K562 (cell line): ENCODE measurements around the gene RXYLT1. TPM values are rescaled to one million over a fixed set of nuclear protein-coding genes. Genes with fewer than 3 reads are reported as not detected.

Source experiments
- GTF2E2 ChIP-seq: fragments of 200-800 bp; sonication (Bioruptor generic); IDR thresholded peaks from 2 replicates; pipeline ENCODE4 v1.6.1; 2016; ENCODE audit warnings: missing genetic modification characterization, missing compliant biosample characterization
- MBD2 ChIP-seq: sonication (generic); IDR thresholded peaks from 2 replicates; pipeline ENCODE4 v1.6.1; 2016; ENCODE audit warnings: low read depth, borderline replicate concordance
- MYC ChIP-seq, 2 experiments: fragments of 250-450 bp in 1 of 2; sonication (Bioruptor Pico) in 1 of 2; IDR thresholded peaks; 2 replicates each; pipeline versions ENCODE4 v1.5.1 to v1.6.1; 2012 to 2021; ENCODE audit warnings: low read depth in 2 of 2, borderline replicate concordance in 1 of 2, improper control_type of control experiment in 1 of 2, low read length in 1 of 2, mild to moderate bottlenecking in 1 of 2, moderate library complexity in 1 of 2
- PCBP2 ChIP-seq: fragments of 200-400 bp; formaldehyde crosslinking; IDR thresholded peaks from 2 replicates; pipeline ENCODE4 v1.6.1; 2018; ENCODE audit warnings: low read length, low read depth, mild to moderate bottlenecking, moderate library complexity; ENCODE audit not compliant: poor library complexity, severe bottlenecking
- PHB ChIP-seq: fragments of 250-450 bp; sonication (Bioruptor Pico); IDR thresholded peaks from 2 replicates; pipeline ENCODE4 v1.5.0; 2021
- SIN3B ChIP-seq: fragments of 450-650 bp; IDR thresholded peaks from 2 replicates; pipeline ENCODE4 v1.6.1; 2017; ENCODE audit warnings: low read depth, mild to moderate bottlenecking, moderate library complexity
- TBP ChIP-seq: optimal IDR thresholded peaks from 2 replicates; pipeline ENCODE3; 2011; ENCODE audit warnings: low read depth, low read length, improper control_type of control experiment
- ZFX ChIP-seq: sonication (generic); formaldehyde crosslinking; IDR thresholded peaks from 2 replicates; pipeline ENCODE4 v1.8.0; 2022; ENCODE audit warnings: mild to moderate bottlenecking, missing genetic modification reagents, moderate library complexity
- ZNF785 ChIP-seq: fragments of 250-450 bp; sonication (Bioruptor Pico); IDR thresholded peaks from 2 replicates; pipeline ENCODE4 v1.4.0; 2020; ENCODE audit warnings: mild to moderate bottlenecking
- polyA plus RNA-seq, 8 experiments: library from polyadenylated mRNA; depleted of rRNA in 4 of 8; stranded (reverse) in 5 of 8; unstranded in 3 of 8; fragments of >200 nt; fragmentation: Nextera tagmentation in 2 of 8; fragmentation: Illumina TruSeq in 1 of 8; extraction: Ambion mirVana in 2 of 8; extraction: Trizol in 1 of 8; gene quantifications; 2 replicates each; pipeline versions ENCODE4 v1.2.1 to v1.2.3, GENCODE V29; 2011 to 2014; ENCODE audit warnings: inconsistent platforms in 1 of 8, missing spikeins in 1 of 8
- total RNA-seq, 7 experiments: library from RNA; depleted of rRNA in 6 of 7; stranded (reverse); fragments of >200 nt in 6 of 7; fragmentation: Illumina TruSeq in 2 of 7; extraction: Trizol in 2 of 7; gene quantifications; 2 replicates each; pipeline versions ENCODE4 v1.2.1 to v1.2.3, GENCODE V29; 2011 to 2021; ENCODE audit warnings: low replicate concordance in 1 of 7
- TF ChIP-seq, protein P1 (sequence below), 2 experiments: fragments of 200-800 bp in 1 of 2; sonication (Bioruptor generic) in 1 of 2; sonication (generic) in 1 of 2; formaldehyde crosslinking in 1 of 2; IDR thresholded peaks in 1 of 2; conservative IDR thresholded peaks in 1 of 2; 2 replicates each; pipeline versions ENCODE4 v1.5.0 to v1.6.1; 2016 to 2020; ENCODE audit warnings: missing compliant biosample characterization in 1 of 2, missing genetic modification characterization in 1 of 2, missing genetic modification reagents in 1 of 2
- TF ChIP-seq, protein P2 (sequence below), 2 experiments: fragments of 450-650 bp; conservative IDR thresholded peaks; 2 replicates each; pipeline ENCODE4 v1.6.1; 2017; ENCODE audit warnings: mild to moderate bottlenecking in 2 of 2, moderate library complexity in 2 of 2
- TF ChIP-seq, protein P3 (sequence below): sonication (generic); formaldehyde crosslinking; IDR thresholded peaks from 2 replicates; pipeline ENCODE4 v1.4.0; 2020; ENCODE audit warnings: mild to moderate bottlenecking, missing genetic modification reagents
- TF ChIP-seq, protein P4 (sequence below): conservative IDR thresholded peaks from 2 replicates; pipeline ENCODE4 v1.6.1; 2011; ENCODE audit warnings: low read depth, mild to moderate bottlenecking, low read length; ENCODE audit not compliant: control insufficient read depth
- TF ChIP-seq, protein P5 (sequence below): fragments of 250-450 bp; sonication (Bioruptor Pico); IDR thresholded peaks from 2 replicates; pipeline ENCODE4 v1.4.0; 2020; ENCODE audit warnings: mild to moderate bottlenecking, moderate library complexity

RXYLT1 gene
- total and polyA plus RNA-seq, 9 of the 15 experiments (the other 6 are each of a cell fraction or from before 2014, with no cell fraction given) = 6.7 to 26.5 (median 20.9) TPM

DNA sequence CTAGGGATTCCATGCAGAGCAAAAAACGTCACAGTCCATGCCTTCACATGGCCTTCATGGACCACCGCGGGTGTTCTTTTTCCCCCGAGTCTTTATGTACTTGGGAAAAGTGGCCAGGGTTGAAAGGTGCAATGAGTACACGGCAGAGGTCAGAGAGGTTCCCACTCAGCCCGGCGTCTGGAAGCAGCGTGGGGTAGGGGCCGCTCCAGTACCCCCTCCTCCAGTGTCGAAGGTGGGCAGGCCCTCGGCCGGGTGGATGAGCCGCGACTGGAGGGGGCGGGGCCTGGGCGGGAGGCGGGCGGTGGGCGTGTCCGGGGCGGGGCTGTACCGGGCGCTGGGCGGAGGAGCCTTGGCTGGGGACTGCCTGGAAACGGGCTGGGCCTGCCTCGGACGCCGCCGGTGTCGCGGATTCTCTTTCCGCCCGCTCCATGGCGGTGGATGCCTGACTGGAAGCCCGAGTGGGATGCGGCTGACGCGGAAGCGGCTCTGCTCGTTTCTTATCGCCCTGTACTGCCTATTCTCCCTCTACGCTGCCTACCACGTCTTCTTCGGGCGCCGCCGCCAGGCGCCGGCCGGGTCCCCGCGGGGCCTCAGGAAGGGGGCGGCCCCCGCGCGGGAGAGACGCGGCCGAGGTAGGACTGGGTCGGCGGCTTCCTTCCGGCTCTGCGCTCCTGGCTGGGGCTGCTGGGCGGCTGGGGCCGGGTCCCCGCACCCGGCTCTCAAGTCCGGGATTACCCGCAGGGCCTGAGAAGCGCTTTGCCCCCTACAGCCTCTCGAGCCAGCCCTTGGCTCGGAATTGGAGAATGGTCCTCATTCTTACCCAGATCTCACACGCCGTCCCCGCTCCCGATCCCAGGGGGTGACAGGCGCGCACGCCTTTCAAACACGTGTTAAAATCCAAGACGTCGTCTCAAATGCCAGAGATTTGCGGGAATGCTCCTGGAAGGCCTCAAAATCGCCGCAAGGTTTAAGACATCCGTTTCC is at the start of gene RXYLT1 (continued):
- TF ChIP-seq ZNF785 (CRISPR knock-in tag) (no peak), PHB (CRISPR knock-in tag) (no peak), MYC (IDR thresholded peaks at IDR 0.05; ENCODE audit: low read depth, low read length) (peak; percentile 82), MYC (CRISPR knock-in tag; IDR thresholded peaks at IDR 0.05; ENCODE audit: borderline replicate concordance, low read depth) (peak; percentile 66; the same call in 1 of the 2 replicates), PCBP2 (no peak), SIN3B (peak; percentile 77), TBP (peak; percentile 60), MBD2 (peak; percentile 40; the same call in 1 of the 2 replicates), GTF2E2 (tag) (peak; percentile 68; the same call in 1 of the 2 replicates), ZFX (peak; percentile 78)
- TF ChIP-seq, protein P1, sequence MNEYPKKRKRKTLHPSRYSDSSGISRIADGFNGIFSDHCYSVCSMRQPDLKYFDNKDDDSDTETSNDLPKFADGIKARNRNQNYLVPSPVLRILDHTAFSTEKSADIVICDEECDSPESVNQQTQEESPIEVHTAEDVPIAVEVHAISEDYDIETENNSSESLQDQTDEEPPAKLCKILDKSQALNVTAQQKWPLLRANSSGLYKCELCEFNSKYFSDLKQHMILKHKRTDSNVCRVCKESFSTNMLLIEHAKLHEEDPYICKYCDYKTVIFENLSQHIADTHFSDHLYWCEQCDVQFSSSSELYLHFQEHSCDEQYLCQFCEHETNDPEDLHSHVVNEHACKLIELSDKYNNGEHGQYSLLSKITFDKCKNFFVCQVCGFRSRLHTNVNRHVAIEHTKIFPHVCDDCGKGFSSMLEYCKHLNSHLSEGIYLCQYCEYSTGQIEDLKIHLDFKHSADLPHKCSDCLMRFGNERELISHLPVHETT (CRISPR knock-in tag; conservative IDR thresholded peaks at IDR 0.05 in 1 of 2, IDR thresholded peaks at IDR 0.05 in 1 of 2) = peak in 1 of 2 experiments; percentile 42; a peak in 1 of 4 replicates
- TF ChIP-seq, protein P2, sequence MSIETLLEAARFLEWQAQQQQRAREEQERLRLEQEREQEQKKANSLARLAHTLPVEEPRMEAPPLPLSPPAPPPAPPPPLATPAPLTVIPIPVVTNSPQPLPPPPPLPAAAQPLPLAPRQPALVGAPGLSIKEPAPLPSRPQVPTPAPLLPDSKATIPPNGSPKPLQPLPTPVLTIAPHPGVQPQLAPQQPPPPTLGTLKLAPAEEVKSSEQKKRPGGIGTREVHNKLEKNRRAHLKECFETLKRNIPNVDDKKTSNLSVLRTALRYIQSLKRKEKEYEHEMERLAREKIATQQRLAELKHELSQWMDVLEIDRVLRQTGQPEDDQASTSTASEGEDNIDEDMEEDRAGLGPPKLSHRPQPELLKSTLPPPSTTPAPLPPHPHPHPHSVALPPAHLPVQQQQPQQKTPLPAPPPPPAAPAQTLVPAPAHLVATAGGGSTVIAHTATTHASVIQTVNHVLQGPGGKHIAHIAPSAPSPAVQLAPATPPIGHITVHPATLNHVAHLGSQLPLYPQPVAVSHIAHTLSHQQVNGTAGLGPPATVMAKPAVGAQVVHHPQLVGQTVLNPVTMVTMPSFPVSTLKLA (conservative IDR thresholded peaks at IDR 0.05) = peak; percentile 94 to 98
- TF ChIP-seq, protein P3, sequence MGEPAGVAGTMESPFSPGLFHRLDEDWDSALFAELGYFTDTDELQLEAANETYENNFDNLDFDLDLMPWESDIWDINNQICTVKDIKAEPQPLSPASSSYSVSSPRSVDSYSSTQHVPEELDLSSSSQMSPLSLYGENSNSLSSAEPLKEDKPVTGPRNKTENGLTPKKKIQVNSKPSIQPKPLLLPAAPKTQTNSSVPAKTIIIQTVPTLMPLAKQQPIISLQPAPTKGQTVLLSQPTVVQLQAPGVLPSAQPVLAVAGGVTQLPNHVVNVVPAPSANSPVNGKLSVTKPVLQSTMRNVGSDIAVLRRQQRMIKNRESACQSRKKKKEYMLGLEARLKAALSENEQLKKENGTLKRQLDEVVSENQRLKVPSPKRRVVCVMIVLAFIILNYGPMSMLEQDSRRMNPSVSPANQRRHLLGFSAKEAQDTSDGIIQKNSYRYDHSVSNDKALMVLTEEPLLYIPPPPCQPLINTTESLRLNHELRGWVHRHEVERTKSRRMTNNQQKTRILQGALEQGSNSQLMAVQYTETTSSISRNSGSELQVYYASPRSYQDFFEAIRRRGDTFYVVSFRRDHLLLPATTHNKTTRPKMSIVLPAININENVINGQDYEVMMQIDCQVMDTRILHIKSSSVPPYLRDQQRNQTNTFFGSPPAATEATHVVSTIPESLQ = 0 out of 2 replicates have a peak, but pooled peaks have one; percentile 43
- TF ChIP-seq, protein P4, sequence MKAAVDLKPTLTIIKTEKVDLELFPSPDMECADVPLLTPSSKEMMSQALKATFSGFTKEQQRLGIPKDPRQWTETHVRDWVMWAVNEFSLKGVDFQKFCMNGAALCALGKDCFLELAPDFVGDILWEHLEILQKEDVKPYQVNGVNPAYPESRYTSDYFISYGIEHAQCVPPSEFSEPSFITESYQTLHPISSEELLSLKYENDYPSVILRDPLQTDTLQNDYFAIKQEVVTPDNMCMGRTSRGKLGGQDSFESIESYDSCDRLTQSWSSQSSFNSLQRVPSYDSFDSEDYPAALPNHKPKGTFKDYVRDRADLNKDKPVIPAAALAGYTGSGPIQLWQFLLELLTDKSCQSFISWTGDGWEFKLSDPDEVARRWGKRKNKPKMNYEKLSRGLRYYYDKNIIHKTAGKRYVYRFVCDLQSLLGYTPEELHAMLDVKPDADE = 0 out of 2 replicates have a peak, but pooled peaks have one; percentile 72
- TF ChIP-seq, protein P5, sequence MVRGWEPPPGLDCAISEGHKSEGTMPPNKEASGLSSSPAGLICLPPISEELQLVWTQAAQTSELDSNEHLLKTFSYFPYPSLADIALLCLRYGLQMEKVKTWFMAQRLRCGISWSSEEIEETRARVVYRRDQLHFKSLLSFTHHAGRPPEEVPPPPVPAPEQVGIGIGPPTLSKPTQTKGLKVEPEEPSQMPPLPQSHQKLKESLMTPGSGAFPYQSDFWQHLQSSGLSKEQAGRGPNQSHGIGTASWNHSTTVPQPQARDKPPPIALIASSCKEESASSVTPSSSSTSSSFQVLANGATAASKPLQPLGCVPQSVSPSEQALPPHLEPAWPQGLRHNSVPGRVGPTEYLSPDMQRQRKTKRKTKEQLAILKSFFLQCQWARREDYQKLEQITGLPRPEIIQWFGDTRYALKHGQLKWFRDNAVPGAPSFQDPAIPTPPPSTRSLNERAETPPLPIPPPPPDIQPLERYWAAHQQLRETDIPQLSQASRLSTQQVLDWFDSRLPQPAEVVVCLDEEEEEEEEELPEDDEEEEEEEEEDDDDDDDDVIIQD = no peak
